GM21619 (cell line): ENCODE data around the gene ELAC1.
A peak's percentile ranks its signal among the peaks of the same experiment; 100 is the strongest.
"Not testable (repeated sequence)": the region's sequence is repeated elsewhere in the genome, so short reads cannot be mapped to it uniquely, and the experiment has no call there.

Source experiments
- ATAC-seq: cut with Tn5 transposase; IDR thresholded peaks from one replicate; pipeline ENCODE4 v1.9.1; 2021; ENCODE audit not compliant: unreplicated experiment

ELAC1 gene, protein sequence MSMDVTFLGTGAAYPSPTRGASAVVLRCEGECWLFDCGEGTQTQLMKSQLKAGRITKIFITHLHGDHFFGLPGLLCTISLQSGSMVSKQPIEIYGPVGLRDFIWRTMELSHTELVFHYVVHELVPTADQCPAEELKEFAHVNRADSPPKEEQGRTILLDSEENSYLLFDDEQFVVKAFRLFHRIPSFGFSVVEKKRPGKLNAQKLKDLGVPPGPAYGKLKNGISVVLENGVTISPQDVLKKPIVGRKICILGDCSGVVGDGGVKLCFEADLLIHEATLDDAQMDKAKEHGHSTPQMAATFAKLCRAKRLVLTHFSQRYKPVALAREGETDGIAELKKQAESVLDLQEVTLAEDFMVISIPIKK

GRCh38 chr18:50967714-50968661 lies at the start of gene ELAC1:
Gene ELAC1 (plus strand): TSS chr18:50968040. CDS start chr18:50974405, 6,365 bp downstream.
- peak; percentile 91 for ATAC-seq

DNA sequence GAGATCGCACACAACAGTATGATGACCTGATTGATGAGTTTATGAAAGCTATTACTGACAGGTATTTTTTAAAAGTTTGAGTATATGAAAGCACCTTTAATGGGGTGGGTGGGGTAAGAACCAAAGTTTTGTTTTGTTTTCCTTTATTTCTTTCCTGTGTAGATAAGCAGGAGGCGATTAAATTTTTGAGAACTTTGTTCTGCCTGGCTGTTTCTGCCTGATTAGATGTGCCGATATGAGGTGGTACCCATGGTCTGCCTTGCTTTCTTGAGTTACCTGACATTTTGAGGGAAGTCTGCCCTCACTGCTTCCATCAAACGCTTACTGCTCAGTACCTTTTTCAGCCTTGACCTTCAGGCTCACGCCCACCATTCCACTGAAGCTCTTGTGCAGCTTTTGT lies 49.7 kb upstream of the ELAC1 start:
- ATAC-seq: no peak

DNA sequence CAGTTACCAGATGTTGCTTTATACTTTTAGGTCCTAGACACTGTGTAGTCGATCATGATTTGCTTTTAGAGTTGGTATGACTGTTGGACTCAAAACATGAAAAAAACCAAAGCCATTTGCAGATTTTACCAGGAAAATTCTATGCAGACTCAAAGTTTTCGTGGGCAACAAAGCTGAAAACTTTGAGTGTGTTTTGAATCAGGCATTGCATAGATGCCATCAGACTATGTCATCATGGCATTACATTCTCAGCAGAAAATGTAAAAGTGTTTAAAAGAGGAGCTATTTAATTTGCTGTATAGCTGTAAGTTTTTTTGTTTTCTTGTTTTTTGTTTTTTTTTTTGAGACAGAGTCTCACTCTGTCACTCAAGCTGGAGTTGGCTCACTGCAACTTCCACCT lies 43.5 kb upstream of the ELAC1 start:
- no peak for ATAC-seq

- no peak for ATAC-seq
These were observed 41.3 kb upstream of the ELAC1 start for GRCh38 chr18:50926521-50926920.

DNA sequence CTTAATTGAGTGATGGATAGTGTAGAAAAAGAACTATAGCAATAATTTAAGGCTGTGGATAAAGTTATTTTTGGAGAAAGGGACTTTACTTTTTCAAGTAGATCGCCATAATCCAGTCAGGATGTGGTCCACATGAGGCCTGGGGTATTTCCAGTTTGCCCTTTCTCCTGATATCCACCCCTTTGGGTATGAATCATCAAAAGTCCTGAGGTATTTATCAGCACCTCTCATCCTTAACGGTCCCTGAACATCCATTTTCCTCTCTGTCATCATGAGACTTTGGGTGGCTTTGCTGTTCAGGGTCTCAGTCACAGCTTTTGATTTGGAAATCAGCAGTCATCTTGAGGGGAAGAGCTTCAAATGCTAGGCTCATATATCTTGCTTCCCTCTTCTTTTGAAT lies 39.3 kb upstream of the ELAC1 start:
- no peak for ATAC-seq

- no peak for ATAC-seq
These were observed 34.2 kb upstream of the ELAC1 start for GRCh38 chr18:50933684-50934083.

DNA sequence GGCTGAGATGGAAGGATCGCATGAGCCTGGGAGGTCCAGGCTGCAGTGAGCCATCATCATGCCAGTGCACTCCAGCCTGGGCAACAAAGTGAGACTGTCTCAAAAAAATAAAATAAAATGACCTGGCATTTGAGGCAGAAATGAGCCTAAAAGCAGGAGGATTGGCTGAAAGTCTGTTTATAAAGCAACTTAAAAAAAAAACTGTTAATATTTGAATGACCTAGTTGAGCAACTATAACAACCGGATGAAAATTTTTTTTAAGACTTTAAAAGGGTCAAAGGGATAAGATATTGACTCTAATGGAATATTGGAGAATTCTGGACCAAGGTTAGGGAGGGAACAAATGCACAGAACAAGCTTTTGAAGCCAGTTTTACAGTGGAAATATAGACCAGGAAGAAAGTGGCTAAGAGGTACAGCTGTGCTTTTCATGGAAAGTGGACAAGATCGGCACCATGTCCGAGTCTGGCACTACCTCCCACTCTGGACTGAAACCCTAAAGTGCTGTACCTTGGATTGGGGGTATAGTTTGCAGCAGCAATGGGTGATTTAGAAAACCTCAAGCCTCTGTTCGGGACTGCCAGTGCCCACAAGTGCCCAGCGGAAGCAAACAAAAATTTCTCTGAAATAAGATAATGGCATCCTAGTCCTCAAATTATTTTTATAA lies 33.2 kb upstream of the ELAC1 start:
- no peak for ATAC-seq

- ATAC-seq: no peak
These were observed 32.2 kb upstream of the ELAC1 start for GRCh38 chr18:50935493-50936191.

GRCh38 chr18:50937183-50937582 lies 30.7 kb upstream of the ELAC1 start:
- no peak for ATAC-seq

- ATAC-seq: no peak
These were observed 28.9 kb upstream of the ELAC1 start for GRCh38 chr18:50938912-50939311.

GRCh38 chr18:50944245-50944932 lies 23.5 kb upstream of the ELAC1 start:
- no peak for ATAC-seq

- ATAC-seq: not testable (repeated sequence)
These were observed 21.9 kb upstream of the ELAC1 start for GRCh38 chr18:50945918-50946317.

- ATAC-seq: no peak
These were observed 19.9 kb upstream of the ELAC1 start for GRCh38 chr18:50947899-50948298.

DNA sequence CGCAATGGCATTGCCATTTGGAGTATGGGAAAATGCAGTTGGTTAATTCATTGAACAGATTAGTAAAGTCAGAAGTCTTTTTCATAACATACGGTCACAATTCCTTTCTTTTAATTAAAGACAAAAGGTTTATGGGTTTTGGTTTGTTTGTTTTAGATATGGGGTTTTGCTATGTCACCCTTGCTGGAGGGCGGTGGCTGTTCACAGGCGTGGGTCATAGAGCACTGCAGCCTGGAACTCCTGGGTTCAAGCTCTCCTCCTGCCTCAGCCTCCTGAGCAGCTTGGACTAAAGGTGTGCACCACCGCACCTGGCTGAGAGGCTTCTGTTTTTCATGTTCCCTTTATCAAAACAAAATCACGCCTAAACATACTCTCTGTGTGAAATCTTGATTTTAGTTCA lies 18.7 kb upstream of the ELAC1 start:
- ATAC-seq: no peak

DNA sequence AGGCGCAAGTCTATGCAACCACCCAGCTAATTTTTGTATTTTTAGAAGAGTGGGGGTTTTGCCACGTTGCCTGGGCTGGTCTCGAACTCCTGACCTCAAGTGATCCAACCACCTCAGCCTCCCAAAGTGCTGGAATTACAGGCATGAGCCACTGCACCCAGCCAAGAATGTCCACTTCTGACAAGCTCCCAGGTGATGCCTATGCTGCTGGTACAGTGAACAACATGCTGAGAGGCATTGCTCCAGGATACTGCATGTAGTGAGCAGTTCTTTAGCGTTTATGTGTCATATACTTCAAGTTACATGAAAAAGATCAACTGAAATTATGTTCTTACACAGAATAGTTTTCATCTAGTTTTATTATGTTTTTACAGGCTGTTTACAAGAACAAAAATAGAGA lies 17.2 kb upstream of the ELAC1 start:
- no peak for ATAC-seq

DNA sequence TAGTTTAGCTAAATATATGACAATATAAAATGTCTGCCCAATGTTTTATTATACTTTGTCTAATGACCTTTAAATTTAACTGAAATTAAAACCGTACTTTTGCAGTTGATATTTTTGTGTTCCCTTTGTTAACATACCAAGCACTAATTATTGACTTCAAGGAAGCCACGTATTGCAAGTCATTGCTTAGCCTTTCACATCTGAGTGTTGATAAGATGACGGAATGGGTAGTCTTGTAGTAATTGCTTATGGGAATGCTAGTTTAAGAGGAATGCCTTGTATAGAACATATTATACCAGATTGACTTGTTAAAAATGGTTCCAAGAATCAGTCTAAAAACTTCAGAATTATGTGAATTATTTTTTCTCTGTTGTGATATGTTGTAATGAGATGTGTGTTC lies 14.0 kb upstream of the ELAC1 start:
- no peak for ATAC-seq

- ATAC-seq: no peak
These were observed 12.6 kb upstream of the ELAC1 start for GRCh38 chr18:50955253-50955652.

- ATAC-seq: no peak
These were observed 11.7 kb upstream of the ELAC1 start for GRCh38 chr18:50956116-50956515.

DNA sequence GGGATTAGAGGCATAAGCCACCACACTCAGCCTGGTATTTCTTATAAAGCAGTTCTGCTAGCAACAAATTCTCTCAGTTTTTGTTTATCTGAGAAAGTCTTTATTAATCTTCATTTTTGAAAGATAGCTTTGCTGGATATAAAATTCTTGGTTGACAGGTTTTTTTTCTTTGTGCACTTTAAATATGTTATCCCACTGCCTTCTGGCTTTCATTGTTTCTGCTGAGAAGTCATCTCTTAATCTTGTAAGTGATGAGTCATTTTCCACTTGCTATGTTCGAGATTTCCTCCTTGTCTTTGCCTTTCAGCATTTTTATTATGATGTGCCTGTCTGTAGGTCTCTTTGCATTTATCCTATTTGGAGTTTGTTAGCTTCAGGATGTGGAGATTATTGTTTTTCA lies 5.9 kb upstream of the ELAC1 start:
- no peak for ATAC-seq

DNA sequence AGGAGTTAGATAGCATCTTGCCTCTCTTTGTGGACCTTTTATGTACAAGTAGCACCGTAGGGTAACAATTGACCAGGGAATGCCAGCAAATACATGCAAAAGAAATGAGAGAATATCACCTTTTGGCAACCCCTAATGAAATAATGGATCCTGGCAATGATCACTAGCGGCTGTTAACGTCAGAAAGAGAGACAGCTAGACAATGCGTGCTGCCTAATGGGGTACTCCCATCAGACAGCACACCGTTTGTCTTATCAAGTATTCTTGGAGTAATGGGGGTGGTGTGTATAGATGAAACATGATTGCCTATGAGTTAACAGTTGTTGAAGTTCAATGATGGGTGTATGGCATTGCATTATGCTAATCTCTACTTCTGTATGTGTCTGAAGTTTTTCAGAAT lies 1.6 kb downstream of the ELAC1 start:
- ATAC-seq: no peak
